ENCODE data around the gene PLEKHJ1.

DNA sequence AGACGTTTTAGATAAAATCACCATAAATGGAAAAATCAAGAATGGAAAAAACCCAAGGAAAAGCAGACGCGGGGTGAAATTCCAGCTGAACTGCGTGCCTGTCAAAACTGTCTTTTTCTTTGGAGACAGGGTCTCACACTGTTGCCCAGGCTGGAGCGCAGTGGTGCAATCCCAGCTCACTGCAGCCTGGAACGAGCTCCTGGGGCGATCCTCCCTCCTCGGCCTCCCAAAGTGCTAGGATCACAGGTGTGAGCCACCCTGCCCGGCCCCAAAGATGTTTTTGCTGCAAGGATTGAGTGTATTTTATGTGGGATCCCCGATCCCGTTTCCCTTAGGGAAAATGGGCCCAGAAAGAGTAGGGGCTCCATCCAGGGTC, 46.7 kb upstream of the PLEKHJ1 start:
- TF ChIP-seq, protein P1, sequence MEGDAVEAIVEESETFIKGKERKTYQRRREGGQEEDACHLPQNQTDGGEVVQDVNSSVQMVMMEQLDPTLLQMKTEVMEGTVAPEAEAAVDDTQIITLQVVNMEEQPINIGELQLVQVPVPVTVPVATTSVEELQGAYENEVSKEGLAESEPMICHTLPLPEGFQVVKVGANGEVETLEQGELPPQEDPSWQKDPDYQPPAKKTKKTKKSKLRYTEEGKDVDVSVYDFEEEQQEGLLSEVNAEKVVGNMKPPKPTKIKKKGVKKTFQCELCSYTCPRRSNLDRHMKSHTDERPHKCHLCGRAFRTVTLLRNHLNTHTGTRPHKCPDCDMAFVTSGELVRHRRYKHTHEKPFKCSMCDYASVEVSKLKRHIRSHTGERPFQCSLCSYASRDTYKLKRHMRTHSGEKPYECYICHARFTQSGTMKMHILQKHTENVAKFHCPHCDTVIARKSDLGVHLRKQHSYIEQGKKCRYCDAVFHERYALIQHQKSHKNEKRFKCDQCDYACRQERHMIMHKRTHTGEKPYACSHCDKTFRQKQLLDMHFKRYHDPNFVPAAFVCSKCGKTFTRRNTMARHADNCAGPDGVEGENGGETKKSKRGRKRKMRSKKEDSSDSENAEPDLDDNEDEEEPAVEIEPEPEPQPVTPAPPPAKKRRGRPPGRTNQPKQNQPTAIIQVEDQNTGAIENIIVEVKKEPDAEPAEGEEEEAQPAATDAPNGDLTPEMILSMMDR (IDR thresholded peaks at IDR 0.05): no peak
- no peak for TF ChIP-seq POLR2A (IDR thresholded peaks at IDR 0.05)

All from gastroesophageal sphincter (tissue), 3 donors.